ENCODE results near the gene KIF26B. TPM values are rescaled to one million over a fixed set of nuclear protein-coding genes. Genes with fewer than 3 reads are reported as not detected.

Gene KIF26B
- total RNA-seq, 1 donor from 2014 or later = 4.0 TPM

DNA sequence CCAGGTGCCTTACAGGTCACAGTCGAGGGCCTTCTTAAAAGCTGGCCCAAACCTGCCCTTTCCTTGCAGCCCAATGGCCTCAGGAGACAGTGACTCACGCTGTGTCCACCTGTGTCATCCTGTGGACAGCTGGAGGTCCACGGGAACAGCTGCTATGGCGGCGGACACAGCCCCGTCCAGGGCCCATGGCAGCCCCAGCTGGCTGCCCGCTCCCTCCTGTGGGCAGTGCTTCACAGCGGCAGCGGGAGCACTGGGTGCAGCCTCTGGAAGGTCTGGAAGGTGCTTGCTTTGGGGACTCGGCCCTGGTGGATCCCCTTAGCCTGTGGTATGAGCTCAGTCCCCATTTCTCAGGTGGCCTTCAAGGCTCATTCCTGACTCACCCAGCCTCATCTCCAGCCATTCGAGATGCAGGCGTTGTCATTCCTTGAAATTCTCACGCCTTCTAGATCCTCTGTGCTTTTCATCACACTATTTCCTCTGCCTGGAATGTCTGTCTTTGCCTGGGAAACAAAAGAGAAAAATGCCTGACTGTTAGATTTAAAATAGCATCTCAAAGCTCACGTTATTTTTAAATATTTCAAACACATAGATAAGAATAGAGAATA lies 86.8 kb downstream of the KIF26B start:
- no peak for DNase-seq

DNA sequence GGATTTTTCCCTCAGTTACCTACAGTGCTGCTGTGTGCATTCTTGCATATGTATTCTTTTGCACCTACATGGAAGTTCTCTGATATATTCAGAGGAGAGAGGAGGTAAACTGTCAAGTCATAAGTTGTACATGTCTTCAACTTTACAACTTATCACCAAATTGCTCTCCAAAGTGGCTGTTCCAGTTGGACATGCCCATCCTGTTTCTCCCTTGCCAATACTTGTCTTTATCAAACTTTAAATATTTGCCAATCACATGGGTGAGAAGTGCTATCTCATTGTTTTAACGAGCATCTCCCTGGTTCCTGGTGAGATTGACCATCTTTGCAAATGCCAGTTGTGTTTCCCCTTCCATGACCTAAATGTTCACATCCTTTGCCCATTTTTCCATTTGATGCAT lies 88.2 kb downstream of the KIF26B start:
- DNase-seq = no peak

DNA sequence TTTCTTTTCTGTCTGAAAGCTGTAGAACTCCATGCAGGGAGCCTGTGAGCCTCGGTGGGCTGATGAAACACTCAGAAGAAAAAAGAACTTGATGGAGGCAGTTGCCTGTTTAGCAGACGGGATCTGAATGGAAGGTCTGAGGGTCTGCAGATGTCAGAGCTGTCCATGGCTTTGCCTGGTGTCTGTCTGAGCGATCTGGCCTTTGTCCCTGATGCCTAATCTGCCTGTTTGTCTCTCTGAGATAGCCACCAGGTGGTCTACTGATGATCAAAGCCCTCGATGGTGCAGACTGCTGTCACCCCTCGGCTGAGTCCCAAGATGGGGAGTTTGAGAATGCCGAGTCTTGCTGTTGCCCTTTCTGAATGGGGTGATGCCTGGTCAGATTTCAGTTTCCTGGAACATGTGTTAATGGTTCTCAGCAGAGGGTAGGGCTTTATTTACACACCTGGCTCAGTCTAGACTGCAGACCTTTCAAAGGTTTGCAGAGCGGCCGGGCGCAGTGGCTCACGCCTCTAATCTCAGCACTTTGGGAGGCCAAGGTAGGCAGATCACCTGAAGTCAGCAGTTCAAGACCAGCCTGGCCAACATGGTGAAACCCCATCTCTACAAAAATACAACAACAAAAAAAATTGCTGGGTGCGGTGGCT lies 90.4 kb downstream of the KIF26B start:
- no peak for DNase-seq

DNA sequence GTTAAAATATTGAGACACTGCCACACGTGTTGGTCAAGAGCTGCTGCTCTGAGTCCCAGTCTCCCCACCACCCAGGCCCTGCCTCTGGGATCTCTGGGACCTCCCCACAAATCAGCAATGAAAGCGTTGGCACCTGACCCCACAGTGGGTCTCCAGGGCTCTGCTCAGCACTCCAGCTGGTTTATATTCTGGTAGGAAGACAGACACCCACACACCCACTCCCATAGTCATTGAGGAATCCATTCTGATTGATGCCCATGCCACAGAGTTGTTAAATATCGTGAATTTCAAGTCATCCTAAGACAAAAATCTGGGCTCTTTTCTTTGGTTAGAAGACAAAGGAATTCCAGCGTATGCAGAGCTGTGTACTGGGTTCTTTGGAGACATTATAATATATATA lies 91.6 kb downstream of the KIF26B start:
- DNase-seq = no peak

DNA sequence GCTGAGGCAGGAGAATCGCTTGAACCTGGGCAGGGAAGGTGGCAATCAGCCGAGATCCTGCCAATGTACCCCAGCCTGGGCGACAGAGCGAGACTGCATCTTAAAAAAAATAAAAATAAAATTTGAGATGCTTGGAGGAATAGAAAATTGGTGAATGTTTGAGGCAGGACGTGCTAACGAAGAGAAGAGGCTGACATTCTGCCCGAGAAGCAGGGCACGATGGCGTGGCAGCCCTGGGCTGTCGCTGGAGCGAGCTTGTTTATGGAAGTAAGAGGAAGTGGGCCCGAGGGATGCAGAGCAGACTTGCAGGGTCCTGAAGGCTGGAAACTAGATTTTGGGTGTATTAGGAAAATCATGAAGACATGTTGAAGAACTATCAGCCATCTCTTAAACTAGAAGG lies 92.6 kb downstream of the KIF26B start:
- DNase-seq = no peak

DNA sequence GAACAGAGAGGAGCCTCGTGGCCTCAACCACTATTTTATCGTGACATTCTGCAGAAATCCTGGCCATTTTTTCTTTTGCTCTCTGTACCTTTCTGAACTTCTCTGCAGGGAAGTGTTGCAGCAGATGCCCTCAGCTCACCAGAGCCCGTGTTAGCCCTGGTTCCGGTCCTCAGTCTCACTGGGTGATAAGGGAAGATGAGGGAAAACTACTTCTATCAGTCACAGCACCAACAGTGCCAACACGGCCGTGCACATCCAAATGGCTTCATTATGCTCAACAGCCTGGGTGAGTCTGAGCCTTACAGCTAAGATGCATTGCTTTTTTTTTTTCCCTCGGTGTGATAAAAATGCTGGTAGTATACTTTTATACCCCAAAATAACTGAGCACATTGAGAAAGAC lies 93.0 kb downstream of the KIF26B start:
- no peak for DNase-seq

DNA sequence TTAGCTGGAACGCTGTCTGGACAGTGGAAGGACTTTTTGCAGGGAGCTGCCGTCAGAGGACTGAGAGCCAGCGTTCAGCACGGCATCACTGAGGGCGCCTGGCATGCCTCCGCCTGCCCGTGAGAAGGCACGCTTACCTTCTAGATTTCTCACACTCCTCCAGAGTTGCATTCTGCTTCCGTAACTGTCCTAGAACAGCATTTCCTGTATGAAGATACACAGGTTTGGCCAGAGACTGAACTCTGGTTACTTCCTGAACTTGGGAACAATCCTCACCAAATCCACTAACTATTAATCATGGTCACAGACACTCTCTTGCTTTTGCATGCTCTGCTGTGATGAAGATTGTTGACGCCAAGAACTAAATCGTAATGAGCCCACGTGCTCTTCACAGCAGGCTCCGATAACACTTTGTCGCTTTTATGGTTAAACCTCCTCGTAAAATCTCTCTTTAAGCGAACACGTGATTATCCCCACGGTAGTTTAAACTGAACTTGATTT lies 93.5 kb downstream of the KIF26B start:
- DNase-seq = no peak

DNA sequence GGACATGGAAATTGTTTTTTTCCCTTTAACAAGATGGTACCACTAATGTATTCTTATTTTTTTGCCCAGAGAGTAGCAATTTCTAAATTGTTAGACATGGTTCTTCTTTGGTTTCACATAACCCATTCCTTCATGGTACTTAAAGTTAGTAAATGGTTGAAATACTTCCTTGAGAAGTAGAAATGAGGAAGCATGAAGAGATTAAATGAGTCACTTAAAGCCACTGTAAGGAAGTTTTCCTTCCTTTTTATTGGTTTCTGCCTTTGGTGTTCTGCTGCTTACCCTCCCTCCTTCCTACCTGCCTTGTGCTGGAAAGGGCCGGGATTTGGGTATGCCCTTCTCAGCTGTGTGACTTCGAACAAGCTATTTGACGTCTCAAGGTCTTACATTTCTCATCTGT lies 101.0 kb downstream of the KIF26B start:
- DNase-seq = no peak

DNA sequence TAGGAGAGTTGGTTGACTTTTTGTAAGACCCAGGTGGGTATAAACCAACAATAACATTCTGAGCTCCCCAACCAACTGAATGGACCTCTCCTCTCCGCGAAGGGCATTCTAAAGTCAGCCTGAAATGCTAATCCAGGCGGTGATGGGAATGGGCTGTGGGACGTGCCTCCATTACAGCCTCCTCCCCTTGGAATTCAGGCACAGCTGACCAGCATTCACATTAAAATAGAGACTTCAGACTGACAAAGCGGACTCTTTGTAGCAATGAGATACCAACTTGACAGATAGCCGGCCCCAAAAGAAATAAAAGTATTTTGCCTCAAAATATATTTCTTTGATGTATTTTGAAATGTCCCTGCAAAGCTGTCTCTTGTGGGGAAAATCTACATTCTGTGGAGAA lies 101.7 kb downstream of the KIF26B start:
- peak; percentile 25 for DNase-seq

DNA sequence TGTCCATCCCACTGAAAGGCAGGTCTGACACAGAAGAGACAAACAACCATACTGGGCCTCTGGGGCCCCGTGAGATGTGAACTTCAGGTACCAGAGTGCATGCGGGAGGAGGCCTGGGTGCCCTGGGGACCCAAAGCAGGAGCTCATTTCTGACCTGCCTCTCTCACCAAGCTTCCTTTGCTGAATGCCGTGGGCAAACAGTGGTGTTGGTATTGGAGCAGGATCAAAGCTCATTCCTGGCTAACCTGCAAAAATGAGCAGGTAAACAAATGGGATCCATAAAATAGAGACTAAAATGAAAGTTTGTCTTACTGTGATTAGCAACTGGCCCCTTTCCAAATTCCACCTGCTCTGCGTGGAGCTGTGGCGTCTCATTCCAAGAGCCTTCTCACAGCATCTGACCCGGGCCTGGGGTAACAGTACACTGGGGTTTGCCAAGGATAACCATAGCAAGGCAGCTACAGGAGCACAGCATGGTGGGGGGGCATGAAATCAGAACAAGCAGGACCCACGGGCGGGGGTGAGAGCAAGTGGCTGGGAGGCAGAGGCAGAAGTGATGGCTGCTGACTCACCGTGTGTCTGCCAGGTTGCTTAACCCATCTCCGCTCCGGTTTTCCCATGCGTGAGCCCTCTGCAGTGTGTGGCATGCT lies 103.6 kb downstream of the KIF26B start:
- peak; percentile 35 for DNase-seq

DNA sequence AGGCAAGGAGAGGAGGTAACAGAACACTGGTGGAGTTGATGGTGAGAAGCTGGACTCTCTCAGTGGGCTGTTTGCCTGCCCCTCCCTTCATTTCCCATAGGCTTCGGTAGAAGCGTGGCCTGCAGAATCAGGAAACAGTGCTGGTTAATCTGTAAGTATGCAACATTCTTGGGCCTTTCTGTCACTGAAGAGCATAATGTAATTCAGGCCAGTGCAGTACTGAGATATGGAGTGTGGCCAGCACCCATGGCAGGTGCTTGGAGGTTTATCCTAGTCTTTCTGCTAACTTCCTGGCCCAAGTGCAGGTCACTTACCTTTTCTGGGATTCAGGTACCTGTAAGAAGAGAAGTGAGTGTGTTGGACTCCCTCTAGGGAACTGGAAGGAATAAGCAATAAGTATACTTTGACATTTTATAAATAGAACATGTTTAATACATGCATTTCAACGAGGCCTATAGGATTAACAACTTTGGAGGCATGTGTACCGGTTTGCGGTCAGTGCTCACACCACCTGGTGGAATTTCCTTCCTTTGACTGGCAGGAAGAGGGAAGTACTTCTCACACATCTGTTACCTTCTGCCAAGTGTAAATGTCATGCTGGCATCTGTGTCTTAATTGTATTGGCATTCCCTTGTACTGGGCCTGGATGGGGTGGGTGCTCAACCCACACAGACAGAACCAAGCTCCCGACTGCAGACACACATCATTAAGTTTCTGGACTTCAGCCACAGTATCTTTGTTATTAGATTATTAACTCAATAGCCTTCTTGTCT lies 105.5 kb downstream of the KIF26B start:
- peak; percentile 18 for DNase-seq

DNA sequence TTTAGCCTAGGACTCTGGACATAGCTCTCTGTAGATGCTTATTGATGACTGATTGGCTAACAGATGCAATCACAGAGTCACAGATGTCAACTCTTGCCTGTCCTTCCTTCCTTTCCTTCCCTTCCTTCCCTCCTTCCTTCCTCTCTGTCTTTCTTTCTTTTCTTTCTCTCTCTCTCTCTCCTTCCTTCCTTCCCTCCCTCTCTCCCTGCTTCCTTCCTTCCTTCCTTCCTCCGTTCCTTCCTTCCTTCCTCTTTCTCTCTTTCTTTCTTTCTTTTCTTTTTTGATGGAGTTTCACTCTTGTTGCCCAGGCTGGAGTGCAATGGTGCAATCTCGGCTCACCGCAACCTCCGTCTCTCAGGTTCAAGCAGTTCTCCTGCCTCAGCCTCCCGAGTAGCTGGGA lies 106.1 kb downstream of the KIF26B start:
- no peak for DNase-seq

DNA sequence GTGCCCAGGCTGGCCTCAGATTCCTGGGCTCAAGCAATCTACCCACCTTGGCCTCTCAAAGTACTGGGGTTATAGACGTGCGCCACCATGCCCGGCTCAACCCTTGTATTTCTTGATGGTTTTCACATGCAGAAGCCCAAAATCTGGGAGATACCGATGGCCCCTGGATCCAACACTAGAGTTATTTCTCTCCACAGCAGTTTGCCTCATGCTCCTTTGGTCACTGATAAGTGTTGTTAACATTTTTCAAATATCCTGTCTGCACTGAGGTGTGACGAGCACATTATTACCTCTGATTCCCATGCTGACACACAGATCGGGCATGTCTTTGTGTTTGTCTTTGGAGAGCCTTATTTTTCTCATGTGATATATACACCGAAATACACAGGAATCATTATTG lies 107.0 kb downstream of the KIF26B start:
- no peak for DNase-seq

DNA sequence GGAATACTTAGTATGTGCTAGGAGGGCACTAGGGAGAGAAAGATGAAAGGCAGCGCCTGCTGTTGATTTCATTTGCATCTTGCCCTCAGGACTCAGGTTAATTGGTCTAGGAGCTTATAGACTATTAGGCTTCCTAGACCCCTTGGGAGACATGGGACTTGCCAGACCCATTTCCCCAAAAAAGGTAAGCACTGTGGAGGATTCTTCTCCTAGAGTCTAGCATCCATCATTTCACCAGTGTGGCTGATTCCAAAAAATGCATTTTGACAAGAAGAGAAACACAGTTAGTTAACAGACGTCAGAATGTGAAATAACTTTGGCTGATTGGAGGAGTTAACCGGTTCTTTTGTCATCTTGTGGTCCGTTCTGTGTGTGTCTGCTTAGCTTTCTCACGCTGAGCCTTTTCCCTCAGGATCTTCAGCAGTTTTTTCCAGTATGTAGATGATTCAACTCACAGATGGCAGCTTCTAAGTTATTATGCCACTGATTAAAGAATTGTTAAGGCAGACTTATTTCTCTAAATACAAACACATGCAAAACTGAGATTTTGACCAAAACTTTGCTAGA lies 108.8 kb downstream of the KIF26B start:
- DNase-seq = peak; percentile 71

DNA sequence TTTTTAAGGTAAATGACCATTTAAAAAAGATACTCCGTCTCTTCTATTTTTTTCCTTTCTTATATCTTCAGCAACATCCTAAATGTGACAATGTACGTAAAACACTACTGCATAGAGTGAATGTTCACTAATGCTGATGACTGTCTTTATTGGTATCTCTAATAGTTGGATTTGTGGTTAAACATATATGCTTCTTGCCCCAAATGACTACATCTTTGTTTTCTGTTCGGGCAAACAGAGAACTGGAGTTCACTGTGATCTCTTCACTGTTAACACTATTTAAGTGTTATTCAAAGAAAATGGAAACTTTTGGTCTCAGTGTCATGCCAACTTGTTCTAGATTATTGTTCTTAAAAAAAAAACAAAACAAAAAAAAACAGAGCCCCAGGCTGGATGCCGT lies 109.4 kb downstream of the KIF26B start:
- no peak for DNase-seq

DNA sequence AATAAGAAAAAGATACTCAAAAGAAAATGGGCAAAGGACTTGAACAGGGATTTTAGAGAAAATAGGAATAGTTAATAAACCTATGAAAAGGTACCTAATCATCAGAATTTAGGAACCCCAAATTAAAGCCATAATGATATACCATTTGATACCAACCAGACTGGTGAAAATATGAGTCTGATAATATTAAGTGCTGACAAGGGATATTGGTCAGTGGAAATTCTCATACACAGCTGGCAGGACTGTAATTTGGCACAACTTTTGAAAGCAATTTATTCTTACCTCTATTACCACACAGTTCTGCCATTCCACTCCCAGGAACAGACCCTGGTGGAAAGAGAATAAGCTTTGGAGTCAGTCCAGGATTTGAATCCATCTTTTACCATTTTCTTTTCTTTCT lies 111.3 kb downstream of the KIF26B start:
- no peak for DNase-seq

DNA sequence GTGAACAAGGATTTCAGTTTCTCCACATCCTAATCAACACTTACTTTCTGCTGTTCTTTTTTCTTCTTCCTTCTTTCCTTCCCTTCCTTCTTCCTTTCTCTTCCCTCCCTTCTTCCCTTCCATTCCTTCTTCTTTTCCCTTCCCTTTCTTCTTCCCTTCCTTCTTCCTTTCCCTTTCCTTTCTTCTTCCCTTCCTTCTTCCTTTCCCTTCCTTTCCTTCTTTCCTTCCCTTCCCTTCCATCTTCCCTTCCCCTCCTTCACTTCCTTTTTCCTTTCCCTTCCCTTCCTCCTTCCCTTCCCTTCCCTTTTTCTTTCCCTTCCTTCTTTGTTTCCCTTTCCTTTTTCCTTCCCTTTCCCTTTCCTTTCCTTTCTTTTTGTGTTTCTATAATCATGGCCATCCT lies 115.3 kb downstream of the KIF26B start:
- no peak for DNase-seq

DNA sequence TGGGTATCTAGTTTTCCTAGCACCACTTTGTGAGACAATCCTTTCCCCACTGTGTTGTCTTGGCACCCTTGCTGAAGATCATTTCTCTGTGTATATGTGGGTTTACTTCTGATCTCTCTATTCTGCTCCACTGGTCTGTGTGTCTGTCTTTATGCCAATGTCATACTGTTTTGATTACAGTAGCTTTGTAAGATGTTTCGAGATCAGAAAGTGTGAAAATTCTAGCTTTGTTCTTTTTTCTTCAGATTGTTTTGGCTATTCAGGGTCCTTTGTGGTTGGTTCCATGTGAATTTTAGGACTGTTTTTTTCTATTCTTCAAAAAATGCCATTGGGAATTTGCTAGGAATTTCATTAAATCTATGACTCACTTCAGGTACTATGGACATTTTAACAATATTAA lies 116.2 kb downstream of the KIF26B start:
- DNase-seq = no peak

DNA sequence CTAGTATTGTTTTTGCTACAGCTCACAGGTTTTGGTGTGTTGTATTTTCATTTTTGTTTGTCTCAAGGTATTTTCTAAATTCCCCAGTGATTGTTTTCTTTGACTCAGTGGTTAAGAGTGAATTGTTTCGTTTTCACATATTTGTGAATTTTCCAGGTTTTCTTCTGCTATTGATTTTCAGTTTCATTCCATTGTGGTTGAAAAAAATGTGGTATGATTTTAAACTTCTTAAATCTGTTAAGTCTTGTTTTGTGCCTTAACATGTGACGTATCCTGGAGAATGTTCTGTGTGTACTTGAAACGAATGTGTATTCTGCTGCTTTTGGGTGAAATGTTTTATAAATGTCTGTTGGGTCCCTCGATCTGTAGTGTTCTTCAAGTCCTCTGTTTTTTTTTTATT lies 117.9 kb downstream of the KIF26B start:
- DNase-seq = no peak

DNA sequence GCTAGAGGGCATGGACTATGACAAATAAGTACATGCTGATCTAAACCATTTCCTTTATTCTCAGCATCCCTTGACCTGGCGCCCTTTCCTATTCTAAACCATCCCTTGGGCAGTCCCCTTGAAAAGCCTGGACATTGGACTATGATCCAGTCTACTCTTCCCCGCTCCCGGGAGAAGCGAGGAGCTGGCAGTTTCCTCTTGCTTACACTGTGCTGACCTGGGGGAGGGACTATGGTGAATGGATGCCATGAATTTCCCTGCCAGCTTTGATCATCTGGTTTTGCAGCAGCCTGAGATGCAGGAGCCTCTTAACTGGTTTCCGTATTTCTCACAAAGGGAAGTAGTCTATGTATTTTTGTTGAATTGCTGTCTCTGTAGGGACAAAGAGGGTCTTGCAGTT lies 121.7 kb downstream of the KIF26B start:
- DNase-seq = no peak

DNA sequence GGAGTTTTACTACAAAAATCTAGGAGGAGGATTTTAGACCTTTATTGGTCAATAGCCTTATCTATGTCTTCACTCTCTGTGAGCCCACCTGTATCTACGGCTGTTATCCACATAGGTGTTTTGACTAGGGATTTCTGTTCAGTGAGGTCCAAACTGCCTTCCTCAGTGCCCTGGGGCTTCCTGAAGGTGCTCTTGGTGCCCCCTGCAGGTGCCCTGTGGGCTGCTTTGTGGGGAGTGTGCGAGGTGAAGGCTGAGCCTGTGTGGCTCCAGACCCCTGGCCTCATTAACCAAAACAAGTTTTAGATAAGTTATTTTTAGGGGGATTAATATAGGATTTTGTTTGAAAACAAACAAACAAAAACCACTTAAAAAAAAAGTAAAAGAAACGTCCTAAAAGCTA lies 122.5 kb downstream of the KIF26B start:
- no peak for DNase-seq

DNA sequence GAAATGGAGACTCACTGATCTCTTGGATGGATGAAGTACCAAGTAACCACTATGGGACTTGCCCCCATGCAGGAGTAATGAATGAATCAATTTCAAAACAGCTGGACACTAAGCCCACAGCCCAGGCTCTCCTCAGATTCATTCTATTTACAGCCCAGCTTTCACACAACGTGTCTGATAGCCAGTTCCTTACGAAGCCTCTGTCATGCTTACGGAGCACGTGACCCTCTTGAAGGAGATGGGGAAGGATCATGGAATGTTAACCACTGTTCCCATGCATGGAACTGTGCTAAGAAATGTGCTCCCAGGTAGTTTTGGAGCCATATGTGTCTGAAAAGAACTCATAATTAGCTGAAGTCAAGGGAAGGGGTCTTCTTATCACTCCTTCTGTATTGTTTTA lies 124.1 kb downstream of the KIF26B start:
- no peak for DNase-seq

DNA sequence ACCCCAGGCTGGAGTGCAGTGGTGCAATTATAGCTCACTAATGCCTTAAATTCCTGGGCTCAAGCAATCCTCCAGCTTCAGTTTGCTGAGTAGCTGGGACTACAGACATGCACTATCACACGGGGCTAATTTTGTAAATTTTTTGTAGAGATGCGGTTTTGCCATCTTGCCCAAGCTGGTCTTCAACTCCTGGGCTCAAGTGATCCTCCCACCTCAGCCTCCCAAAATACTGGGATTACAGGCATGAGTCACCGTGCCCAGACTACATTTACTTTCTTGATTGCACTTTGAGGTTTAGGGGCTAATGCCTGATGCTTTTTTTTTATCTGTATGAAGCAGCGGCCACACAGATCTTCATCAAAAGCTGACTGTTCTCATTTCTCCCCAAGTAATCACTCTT lies 124.6 kb downstream of the KIF26B start:
- DNase-seq = no peak

Measured in tongue (tissue), 2 donors.